Ecto neural progenitor cell (in vitro differentiated cells): Measurements from ENCODE around the gene ADISSP.
A peak's percentile ranks its signal among the peaks of the same experiment; 100 is the strongest.

ENCODE experiments used
- DNase-seq: peaks from one replicate; pipeline ENCODE4 v3.0.0-alpha.2; 2018; ENCODE audit warnings: low spot score

Gene ADISSP

DNA sequence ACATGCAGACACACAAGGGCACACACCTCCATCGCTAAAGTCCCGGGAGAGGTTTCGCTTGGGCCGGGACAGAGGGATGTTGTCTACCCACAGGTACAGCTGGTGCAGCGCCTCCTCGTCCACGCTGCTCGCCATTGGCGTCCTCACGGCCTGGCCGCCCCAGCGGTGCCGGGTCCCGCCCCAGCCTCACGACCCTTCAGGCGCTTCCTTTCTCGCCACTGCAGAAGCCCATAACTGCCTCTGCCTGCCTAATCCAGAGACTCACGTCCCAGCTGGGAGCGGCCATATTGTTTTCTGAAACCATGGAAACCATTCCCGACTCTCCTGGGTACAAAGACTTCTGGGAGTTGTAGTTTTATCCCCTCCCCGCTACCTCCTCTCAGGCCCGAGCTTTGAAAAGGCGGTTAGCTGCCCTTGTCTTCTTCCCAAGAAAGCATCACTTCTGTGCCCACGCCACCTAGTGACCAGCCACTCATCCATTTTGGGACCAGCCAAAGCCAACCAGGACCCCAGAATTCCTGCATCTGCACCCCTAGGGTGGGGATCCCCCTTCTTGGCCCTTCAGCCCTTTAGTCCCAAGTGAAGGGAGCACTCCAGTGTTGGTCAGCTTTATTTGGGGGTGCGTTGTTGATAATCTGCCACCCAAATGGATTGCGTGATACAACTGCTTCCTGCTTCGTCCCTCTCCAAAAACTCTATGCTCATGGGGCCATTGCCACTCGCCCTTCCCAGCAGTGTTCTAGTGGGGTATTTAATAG, 13.8 kb upstream of the ADISSP start, which contains the start of gene SPEF1:
Gene SPEF1 (minus strand): TSS at position 296 of the 758 bp plus-strand sequence. CDS start 161 bp downstream, at position 135.
- peak; percentile 89 for DNase-seq

DNA sequence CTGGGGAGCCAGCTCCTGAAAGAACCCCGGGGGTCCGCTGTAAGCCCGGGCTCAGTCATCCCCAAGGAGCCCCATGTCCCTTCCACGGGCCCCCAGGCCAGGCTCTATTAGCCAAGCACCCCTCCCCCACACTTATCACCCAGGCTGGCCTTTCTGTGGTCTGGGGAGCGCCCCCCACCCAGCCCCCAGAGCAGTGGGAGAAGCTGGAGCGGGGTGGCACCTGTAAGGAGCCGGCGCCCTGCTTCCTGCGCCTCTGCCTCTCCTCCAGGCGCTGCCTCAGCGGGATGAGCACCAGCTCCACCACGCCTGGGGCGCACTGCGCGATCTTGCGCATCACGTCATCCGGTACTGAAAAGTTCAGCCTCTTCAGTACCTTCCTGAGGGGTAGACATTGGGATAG, 11.4 kb upstream of the ADISSP start:
- peak; percentile 46 for DNase-seq

- DNase-seq, result peak; percentile 72
Observed at GRCh38 chr20:3777716-3778629, 10.4 kb upstream of the ADISSP start.

GRCh38 chr20:3777381-3777715, 9.8 kb upstream of the ADISSP start:
- DNase-seq, result no peak

DNA sequence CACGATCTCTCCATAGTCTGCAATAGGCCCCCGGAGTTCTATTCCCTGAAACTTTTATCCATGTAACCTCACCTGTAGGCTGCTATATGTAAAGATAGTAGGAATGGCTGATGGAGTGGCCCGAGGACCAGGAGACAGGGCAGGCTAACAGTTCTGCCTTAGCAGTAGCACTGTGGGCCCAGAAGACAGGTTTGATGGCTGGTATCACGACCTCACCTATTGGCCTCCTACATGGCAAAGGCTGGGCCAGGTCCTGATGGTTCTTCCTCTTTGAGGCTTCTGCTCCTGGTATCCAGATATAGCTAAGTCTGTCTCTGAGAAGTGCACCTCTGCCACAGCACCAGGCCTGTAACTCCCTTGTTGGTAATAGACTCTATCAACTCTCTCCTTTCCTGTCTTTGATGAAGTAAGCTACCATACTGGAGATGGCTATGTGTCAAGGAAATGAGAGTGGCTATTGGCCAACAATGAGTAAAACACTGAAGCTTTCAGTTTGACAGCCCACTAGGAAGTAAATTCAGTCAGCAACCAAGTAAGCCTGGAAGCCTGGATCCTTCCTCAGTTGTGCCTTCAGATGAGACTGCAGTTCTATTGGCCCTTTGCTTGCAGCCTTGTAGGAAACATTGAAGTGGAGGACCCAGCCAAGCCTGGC, 8.0 kb upstream of the ADISSP start:
- no peak for DNase-seq

- no peak for DNase-seq
Observed at GRCh38 chr20:3771552-3772058, 4.1 kb upstream of the ADISSP start.

GRCh38 chr20:3768342-3769130, 983 bp upstream of the ADISSP start:
- peak; percentile 90 for DNase-seq

- no peak for DNase-seq
Observed at GRCh38 chr20:3767110-3767426, 485 bp downstream of the ADISSP start.

- DNase-seq, result no peak
Observed at GRCh38 chr20:3766422-3767109, 987 bp downstream of the ADISSP start.

- DNase-seq, result no peak
Observed at GRCh38 chr20:3765171-3765882, 2.2 kb downstream of the ADISSP start.

DNA sequence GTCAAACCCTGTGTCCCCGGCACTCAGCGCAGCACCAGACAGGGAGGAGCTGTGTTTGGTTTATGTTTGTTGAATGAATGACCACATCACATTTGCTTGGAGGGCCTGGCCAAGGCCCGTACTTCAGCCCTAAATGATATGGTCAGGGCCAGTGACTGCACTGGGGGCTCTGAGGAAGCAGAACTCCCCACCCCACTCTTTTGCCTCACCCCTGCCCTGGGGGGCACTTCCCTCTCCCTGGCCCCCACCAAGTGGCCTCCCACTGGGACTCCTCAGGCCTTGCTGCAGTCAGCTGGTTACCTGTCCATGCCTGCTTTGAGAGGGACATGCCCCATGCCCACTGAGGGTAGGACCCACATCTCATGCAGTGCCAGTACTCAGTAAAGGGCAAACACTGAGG, 2.9 kb downstream of the ADISSP start:
- DNase-seq, result no peak

DNA sequence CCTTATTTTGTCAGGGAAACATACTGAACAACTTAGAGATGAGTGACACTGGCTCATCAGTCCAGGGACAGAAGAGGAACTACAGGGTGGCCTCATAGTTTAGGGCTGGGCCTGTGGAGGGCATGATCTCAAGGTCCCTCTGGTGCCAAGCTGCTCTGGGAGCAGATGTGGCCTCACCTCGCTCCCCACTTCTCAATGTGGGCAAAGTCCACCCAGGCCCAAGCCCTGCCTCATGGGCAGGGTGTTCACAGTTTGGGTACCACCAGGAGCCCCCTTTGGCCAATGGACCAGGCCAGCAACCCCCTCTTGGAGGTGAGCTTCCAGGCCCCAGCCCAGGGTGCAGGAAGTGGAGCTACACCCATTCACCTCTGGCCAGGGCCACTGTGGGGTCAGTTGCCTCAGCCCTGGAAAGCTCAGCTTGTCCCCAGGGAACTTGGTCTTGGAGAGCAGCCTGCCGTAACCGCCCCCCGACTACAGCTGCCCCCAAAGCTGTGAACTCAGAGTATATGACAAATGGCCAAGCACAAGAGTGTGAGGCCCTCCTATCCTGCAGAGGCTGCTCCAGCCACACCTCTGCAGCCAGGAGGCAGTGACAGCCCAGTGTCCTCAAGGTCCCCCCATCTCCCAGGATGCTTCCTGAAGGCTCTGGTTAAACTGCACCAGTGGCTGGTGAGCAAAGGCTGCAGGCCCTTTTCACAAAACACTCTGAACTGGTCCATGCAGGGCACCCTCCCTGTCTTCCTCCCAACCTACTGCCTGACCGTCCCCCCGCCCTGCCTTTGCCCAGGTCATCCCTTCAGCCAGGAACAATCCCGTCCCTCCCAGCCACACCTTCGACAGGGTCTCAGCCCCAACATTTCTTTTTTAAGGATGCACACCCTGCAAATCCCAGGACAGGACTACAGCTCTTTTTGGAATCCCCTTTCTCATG, 3.6 kb downstream of the ADISSP start:
- no peak for DNase-seq

DNA sequence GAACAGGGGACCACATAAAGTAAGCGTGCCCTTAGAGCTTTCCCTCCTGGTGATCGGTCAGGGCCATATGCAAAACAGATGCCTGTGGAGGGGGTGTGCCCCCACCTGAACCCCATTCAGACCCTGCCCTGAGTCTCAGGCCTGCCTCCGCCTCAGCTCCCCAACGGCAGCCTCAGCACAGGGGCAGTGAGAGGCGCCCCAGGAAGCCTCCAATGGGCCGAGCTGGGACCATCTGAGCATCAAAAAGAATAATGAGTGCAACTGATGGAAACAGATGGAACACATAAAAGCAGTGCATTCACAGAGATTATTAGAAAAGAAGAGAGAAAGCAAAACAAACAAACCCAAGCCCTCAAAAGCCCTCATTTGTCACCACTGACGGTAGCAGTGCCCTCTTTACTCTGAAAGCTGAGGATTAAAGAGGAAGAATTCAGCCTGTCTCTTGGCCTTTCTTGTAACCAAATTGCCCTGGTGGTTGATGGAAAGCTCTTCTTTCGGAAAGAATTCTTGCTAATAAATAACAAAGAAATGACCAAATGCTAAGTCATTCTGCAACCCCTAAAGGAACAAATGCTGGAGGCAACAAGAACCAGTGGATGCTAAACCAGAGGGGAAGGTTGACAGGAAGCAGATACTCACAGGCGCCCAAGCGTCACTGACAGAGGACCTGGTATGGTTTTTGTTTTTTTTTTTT, 6.8 kb downstream of the ADISSP start:
- no peak for DNase-seq

GRCh38 chr20:3759884-3760283, 7.7 kb downstream of the ADISSP start:
- no peak for DNase-seq

- peak; percentile 46 for DNase-seq
Observed at GRCh38 chr20:3759316-3759823, 8.2 kb downstream of the ADISSP start.

GRCh38 chr20:3758566-3758965, 9.0 kb downstream of the ADISSP start:
- no peak for DNase-seq

GRCh38 chr20:3757268-3757667, 10.3 kb downstream of the ADISSP start:
- DNase-seq, result no peak

DNA sequence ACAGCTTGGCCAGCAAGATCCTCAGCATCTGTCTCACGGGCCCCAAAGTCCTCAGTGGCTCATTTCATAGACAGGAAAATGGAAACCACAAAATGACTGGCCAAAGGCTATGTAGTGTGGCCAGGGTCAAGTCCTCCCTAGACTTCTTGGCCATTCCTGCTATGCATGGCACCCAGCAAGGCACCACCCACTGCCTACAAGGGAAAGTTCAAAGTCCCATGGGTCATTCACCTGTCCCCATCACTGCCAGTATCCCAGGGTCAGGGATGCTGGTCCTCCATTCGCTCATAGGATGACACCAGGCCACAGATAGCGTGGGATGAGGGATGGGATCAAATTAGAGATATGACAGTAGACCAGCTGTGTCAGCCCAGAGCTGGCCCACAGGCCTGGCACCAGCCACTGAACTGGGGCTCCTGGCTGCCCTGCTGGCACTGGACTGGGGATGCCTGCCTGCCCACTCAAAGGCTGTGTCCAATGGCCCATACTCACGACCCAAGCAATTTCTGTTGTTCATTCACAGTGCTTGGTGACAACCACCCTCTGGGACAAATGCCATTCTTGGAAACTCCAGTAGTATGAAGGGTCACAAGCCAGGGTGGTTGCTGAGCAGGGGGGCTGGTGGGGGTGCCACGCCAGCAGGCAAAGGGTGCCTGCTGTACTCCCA, 11.6 kb downstream of the ADISSP start:
- no peak for DNase-seq
